GM19099 (cell line): ENCODE measurements around the gene ITGB2.

Experiments used
- POLR2A ChIP-seq: IDR thresholded peaks from 3 replicates; pipeline ENCODE4 v1.6.1; 2011; ENCODE audit warnings: low read depth; ENCODE audit not compliant: insufficient read length; ENCODE audit errors: extremely low read depth

Gene ITGB2

GRCh38 chr21:44842087-44842486 is 78.6 kb downstream of the ITGB2 start:
- no peak for TF ChIP-seq POLR2A

DNA sequence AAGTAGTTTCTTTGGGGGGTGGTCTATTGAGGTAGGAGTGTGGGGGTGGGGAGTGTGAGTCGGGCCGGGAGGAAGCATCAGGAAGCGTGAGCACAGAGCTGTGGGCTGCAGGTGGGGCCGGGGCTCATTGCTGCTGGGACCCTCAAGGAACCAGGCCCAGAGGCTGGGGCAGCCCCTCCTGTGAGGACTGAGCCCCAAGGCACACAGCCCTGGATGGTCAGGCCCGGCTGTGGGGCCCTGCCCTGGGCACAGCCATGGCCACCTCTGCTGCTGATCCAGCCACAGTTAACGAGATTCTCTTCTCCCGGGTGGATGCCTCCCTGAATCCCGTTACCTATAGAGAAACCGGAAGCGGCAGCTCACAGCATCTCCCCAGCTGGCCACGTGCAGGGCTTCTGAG is 79.9 kb downstream of the ITGB2 start:
- no peak for TF ChIP-seq POLR2A

DNA sequence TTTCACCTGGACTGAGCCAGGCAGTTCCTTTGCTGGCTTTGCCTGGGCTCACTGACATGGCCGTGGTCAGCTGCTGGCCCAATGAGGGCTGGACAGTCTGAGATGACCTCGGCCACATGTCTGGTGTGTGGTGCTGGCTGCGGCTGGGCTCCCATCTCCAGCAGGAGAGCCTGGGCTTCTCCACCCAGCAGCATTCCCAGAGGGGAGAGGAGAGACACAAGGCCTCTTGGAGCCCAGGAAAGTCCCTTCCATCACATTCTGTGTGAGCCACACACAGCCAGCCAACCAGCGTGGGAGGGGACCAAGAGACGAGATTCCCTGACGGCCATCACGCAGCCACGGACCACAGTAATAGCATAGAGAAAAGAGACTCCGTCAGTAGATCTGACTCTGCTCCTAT is 81.7 kb downstream of the ITGB2 start:
- TF ChIP-seq POLR2A: no peak

DNA sequence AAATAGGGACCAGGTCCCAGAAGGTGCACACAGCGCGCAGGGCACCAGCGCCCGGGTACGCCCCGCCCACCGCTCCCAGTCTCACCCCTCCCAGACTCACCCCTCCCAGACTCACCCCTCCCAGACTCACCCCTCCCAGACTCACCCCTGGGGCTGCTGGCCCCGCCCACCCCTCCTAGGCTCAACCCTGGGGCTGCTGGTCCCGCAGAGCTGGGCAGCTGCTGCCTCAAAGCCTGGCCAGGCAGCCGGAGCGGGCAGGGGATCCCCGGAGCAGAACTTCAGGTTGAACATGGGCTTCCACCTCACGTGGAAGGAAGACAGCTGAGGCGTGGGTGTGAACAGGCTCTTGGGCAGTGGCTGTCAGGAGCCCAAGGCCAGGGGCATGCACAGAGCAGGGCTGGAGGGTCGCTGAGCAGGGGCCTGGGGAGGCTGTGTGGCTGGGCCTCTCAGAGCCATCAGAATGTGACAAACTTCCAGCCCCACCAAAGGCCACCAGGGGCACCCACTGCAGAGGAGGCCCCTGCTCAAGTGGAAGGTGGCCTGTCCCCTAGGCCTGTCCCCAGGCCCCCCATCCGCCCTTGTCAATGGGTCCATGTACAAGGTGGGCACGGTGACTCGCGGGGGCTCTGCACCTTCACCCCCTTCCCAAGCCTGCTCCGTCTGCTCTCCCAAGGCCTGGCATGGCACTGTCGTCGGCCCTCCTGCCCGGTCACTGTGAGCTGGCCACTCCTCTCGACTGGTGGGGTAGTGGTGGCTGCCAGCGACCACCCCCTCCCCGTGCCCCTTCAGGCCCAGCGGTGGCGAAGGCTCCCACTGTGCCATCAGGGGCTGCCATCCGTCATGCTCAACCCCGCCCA is 82.4 kb downstream of the ITGB2 start:
- TF ChIP-seq POLR2A: no peak

DNA sequence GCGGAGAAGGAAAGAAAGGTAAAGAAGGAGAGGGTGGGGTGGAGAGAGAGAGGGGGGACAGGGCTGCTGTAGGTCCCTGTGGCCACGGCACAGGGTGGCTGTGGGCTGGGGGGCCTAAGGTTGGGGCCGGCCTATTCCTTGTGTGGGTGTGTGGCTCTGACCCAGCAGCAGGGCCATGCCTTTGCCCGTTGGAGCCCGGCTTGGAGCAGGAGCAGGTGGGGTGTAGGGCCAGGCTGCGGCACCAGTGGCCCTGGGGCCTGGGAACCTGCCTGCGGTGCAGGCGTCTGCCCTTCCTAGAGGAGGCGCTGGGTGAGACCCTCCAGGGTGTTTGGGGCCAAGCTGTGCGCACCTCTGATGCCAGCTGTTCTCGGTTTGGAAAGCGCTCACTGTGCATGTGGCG is 83.2 kb downstream of the ITGB2 start:
- TF ChIP-seq POLR2A: no peak

GRCh38 chr21:44836666-44837471 is 83.8 kb downstream of the ITGB2 start:
- TF ChIP-seq POLR2A: no peak

DNA sequence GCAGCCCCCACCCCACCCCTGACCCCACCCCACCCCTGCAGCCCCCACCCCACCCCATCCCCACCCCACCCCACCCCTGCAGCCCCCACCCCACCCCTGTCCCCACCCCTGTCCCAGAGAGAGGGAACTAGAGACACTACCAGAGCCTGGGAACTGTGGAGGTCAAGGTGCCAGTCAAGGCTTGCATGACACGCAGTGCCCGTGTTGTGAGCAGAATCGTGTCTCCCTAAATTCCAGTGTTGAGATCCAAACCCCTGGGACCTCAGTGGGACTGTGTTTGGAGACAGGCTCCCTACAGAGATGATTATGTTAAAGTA is 84.4 kb downstream of the ITGB2 start:
- no peak for TF ChIP-seq POLR2A
